H1 (cell line): ENCODE measurements around the gene SMIM29. TPM values are rescaled to one million over a fixed set of nuclear protein-coding genes. Genes with fewer than 3 reads are reported as not detected.
A peak's percentile ranks its signal among the peaks of the same experiment; 100 is the strongest.

Experiments
- CTCF ChIA-PET: fragments of 300-600 bp; sonication (Branson Sonifier 250); formaldehyde crosslinking; loops from one replicate; lab custom pipeline; 2021; ENCODE audit not compliant: partially characterized antibody; lab: Charles Lee
- POLR2A ChIA-PET: fragments of 300-600 bp; sonication (Branson Sonifier 250); formaldehyde crosslinking; loops from one replicate; lab custom pipeline; 2021; ENCODE audit warnings: inconsistent platforms; ENCODE audit not compliant: partially characterized antibody; lab: Charles Lee
- DNase-seq, 2 experiments: peaks; one replicate each; pipeline versions ENCODE4 v3.0.0 to v3.0.0-alpha.2; 2010 to 2022; ENCODE audit warnings: low spot score in 2 of 2, low read depth in 1 of 2, mixed read lengths in 1 of 2
- FAIRE-seq: peaks from 2 replicates; lab custom pipeline; 2011; peaks lifted over from hg19 to GRCh38; lab: Jason Lieb, UNC
- H2AFZ ChIP-seq: 2 replicates; pipeline ENCODE4 v1.8.1; 2012; ENCODE audit warnings: low read length, inconsistent platforms
- H2AK5ac ChIP-seq: 2 replicates; pipeline ENCODE4 v1.6.1; 2013; ENCODE audit warnings: low read depth, low read length
- H2BK120ac ChIP-seq: replicated peaks from 2 replicates; pipeline ENCODE3; 2013; ENCODE audit warnings: low read depth, low read length, inconsistent platforms
- H2BK12ac ChIP-seq: 2 replicates; pipeline ENCODE4 v1.6.1; 2013; ENCODE audit warnings: low read depth, low read length
- H2BK15ac ChIP-seq: 2 replicates; pipeline ENCODE4 v1.6.1; 2013; ENCODE audit warnings: low read length
- H2BK20ac ChIP-seq: 2 replicates; pipeline ENCODE4 v1.6.1; 2013; ENCODE audit warnings: low read length
- H2BK5ac ChIP-seq: 2 replicates; pipeline ENCODE4 v1.6.1; 2013; ENCODE audit warnings: low read depth, low read length
- H3K14ac ChIP-seq: 2 replicates; pipeline ENCODE4 v1.6.1; 2013; ENCODE audit warnings: inconsistent platforms; ENCODE audit not compliant: insufficient read length
- H3K18ac ChIP-seq: 2 replicates; pipeline ENCODE4 v1.6.1; 2013; ENCODE audit warnings: low read length; ENCODE audit errors: extremely low read depth
- H3K23ac ChIP-seq: 2 replicates; pipeline ENCODE4 v1.6.1; 2013; ENCODE audit warnings: inconsistent platforms; ENCODE audit not compliant: insufficient read length
- H3K23me2 ChIP-seq: 2 replicates; pipeline ENCODE4 v1.6.1; 2013; ENCODE audit warnings: low read depth, low read length
- H3K27ac ChIP-seq: 2 replicates; pipeline ENCODE4 v1.6.1; 2011; ENCODE audit warnings: low read depth, low read length, inconsistent platforms
- H3K27me3 ChIP-seq, 4 experiments: replicated peaks in 1 of 4; 1 replicate in 1 of 4; 2 replicates in 3 of 4; pipeline versions ENCODE4 v1.6.1 to v1.8.1; 2011 to 2013; ENCODE audit warnings: low read length in 3 of 4, mild to moderate bottlenecking in 3 of 4, inconsistent platforms in 2 of 4, mixed read lengths in 2 of 4, moderate library complexity in 1 of 4; ENCODE audit not compliant: control insufficient read depth in 3 of 4, insufficient read depth in 3 of 4; ENCODE audit errors: extremely low read depth in 1 of 4
- H3K36me3 ChIP-seq, 4 experiments: 2 replicates each; pipeline versions ENCODE4 v1.6.1 to v1.8.1; 2011 to 2013; ENCODE audit warnings: mild to moderate bottlenecking in 4 of 4, low read length in 3 of 4, moderate library complexity in 2 of 4, control low read depth in 1 of 4, inconsistent platforms in 1 of 4; ENCODE audit not compliant: insufficient read depth in 4 of 4, control insufficient read depth in 2 of 4
- H3K4ac ChIP-seq: replicated peaks from 2 replicates; pipeline ENCODE3; 2013; ENCODE audit warnings: low read length, low read depth, mixed read lengths, inconsistent platforms; ENCODE audit not compliant: insufficient read length
- H3K4me1 ChIP-seq, 4 experiments: replicated peaks in 1 of 4; 1 replicate in 1 of 4; 2 replicates in 3 of 4; pipeline versions ENCODE4 v1.6.1 to v1.8.1; 2011 to 2013; ENCODE audit warnings: low read length in 3 of 4, inconsistent platforms in 2 of 4, mixed read lengths in 1 of 4; ENCODE audit not compliant: insufficient read depth in 4 of 4, control insufficient read depth in 3 of 4
- H3K4me2 ChIP-seq, 2 experiments: 2 replicates each; pipeline versions ENCODE4 v1.6.1 to v1.8.1; 2011 to 2013; ENCODE audit warnings: low read depth in 2 of 2, low read length in 2 of 2, control low read depth in 1 of 2, inconsistent platforms in 1 of 2, mild to moderate bottlenecking in 1 of 2; ENCODE audit not compliant: insufficient read depth in 1 of 2
- H3K4me3 ChIP-seq, 4 experiments: fragments of 200-600, 300-600 bp in 1 of 4; sonication (generic), shearing (Covaris generic), sonication (Bioruptor Twin) in 1 of 4; 2 replicates each; pipeline versions ENCODE4 v1.5.1 to v1.8.1; 2011 to 2016; ENCODE audit warnings: low read length in 4 of 4, low read depth in 3 of 4, control low read depth in 2 of 4, inconsistent platforms in 2 of 4, mild to moderate bottlenecking in 2 of 4, mixed read lengths in 1 of 4, moderate library complexity in 1 of 4; ENCODE audit not compliant: insufficient read depth in 2 of 4; ENCODE audit errors: extremely low read depth in 1 of 4
- H3K56ac ChIP-seq: replicated peaks from 2 replicates; pipeline ENCODE3; 2013; ENCODE audit warnings: low read depth, mild to moderate bottlenecking, mixed read lengths, low read length, inconsistent platforms; ENCODE audit not compliant: insufficient read length
- H3K79me1 ChIP-seq: 2 replicates; pipeline ENCODE4 v1.6.1; 2013; ENCODE audit warnings: low read depth, low read length, control low read depth
- H3K79me2 ChIP-seq, 2 experiments: 2 replicates each; pipeline versions ENCODE4 v1.6.1 to v1.8.1; 2012 to 2013; ENCODE audit warnings: low read length in 2 of 2, mild to moderate bottlenecking in 2 of 2, inconsistent platforms in 1 of 2; ENCODE audit not compliant: insufficient read depth in 2 of 2, control insufficient read depth in 1 of 2
- H3K9ac ChIP-seq, 4 experiments: replicated peaks in 1 of 4; 1 replicate in 1 of 4; 2 replicates in 3 of 4; pipeline versions ENCODE4 v1.6.1 to v1.8.1; 2011 to 2013; ENCODE audit warnings: low read depth in 3 of 4, low read length in 3 of 4, control low read depth in 2 of 4, mild to moderate bottlenecking in 2 of 4, moderate library complexity in 2 of 4, inconsistent platforms in 1 of 4; ENCODE audit errors: extremely low read depth in 1 of 4
- H3K9me3 ChIP-seq, 2 experiments: 2 replicates each; pipeline versions ENCODE4 v1.6.1 to v1.8.1; 2012 to 2013; ENCODE audit warnings: mild to moderate bottlenecking in 2 of 2, moderate library complexity in 2 of 2, control low read depth in 1 of 2, inconsistent platforms in 1 of 2, low read depth in 1 of 2, low read length in 1 of 2, mixed read lengths in 1 of 2; ENCODE audit not compliant: insufficient read depth in 2 of 2
- H4K20me1 ChIP-seq, 2 experiments: replicated peaks in 1 of 2; 2 replicates each; pipeline versions ENCODE3 to v1.8.1; 2011 to 2013; ENCODE audit warnings: inconsistent platforms in 2 of 2, low read length in 2 of 2, mild to moderate bottlenecking in 1 of 2; ENCODE audit not compliant: insufficient read depth in 2 of 2, control insufficient read depth in 1 of 2
- H4K5ac ChIP-seq: 2 replicates; pipeline ENCODE4 v1.6.1; 2013; ENCODE audit warnings: low read length, low read depth, mixed read lengths, inconsistent platforms; ENCODE audit not compliant: insufficient read length
- H4K8ac ChIP-seq: 2 replicates; pipeline ENCODE4 v1.8.0; 2013; ENCODE audit warnings: mild to moderate bottlenecking, moderate library complexity, low read length, inconsistent platforms; ENCODE audit not compliant: insufficient read depth; ENCODE audit errors: extremely low read depth
- H4K91ac ChIP-seq: replicated peaks from 2 replicates; pipeline ENCODE3; 2013; ENCODE audit warnings: low read length, mixed read lengths, inconsistent platforms; ENCODE audit not compliant: insufficient read length
- BRCA1 ChIP-seq: IDR thresholded peaks from 2 replicates; pipeline ENCODE4 v1.6.1; 2012; ENCODE audit warnings: low read depth, low read length, improper control_type of control experiment
- CHD2 ChIP-seq: IDR thresholded peaks from 2 replicates; pipeline ENCODE4 v1.6.1; 2012; ENCODE audit warnings: low read length, improper control_type of control experiment
- CREB1 ChIP-seq: IDR thresholded peaks from 2 replicates; pipeline ENCODE4 v1.6.1; 2012; ENCODE audit warnings: inconsistent platforms
- GTF2F1 ChIP-seq: IDR thresholded peaks from 2 replicates; pipeline ENCODE4 v1.6.1; 2012; ENCODE audit warnings: low read depth, low read length, improper control_type of control experiment, borderline replicate concordance
- POLR2A ChIP-seq, 2 experiments: IDR thresholded peaks; 1 replicate in 1 of 2; 2 replicates in 1 of 2; pipeline ENCODE4 v1.6.1; 2011; ENCODE audit warnings: low read depth in 2 of 2, low read length in 2 of 2, mild to moderate bottlenecking in 2 of 2; ENCODE audit errors: control extremely low read depth in 1 of 2
- RAD21 ChIP-seq, 2 experiments: IDR thresholded peaks in 1 of 2; conservative IDR thresholded peaks in 1 of 2; 2 replicates each; pipeline ENCODE4 v1.6.1; 2011; ENCODE audit warnings: low read depth in 2 of 2, low read length in 2 of 2, improper control_type of control experiment in 1 of 2, inconsistent platforms in 1 of 2, mild to moderate bottlenecking in 1 of 2, moderate library complexity in 1 of 2
- SP1 ChIP-seq: IDR thresholded peaks from 2 replicates; pipeline ENCODE4 v1.6.1; 2011; ENCODE audit warnings: low read depth, low read length
- SP4 ChIP-seq: IDR thresholded peaks from 2 replicates; pipeline ENCODE4 v1.6.1; 2012; ENCODE audit warnings: low read length, inconsistent platforms
- SRF ChIP-seq: IDR thresholded peaks from 2 replicates; pipeline ENCODE4 v1.6.1; 2011; ENCODE audit warnings: mild to moderate bottlenecking, low read depth, low read length, moderate library complexity
- TBP ChIP-seq: IDR thresholded peaks from 2 replicates; pipeline ENCODE4 v1.6.1; 2011; ENCODE audit warnings: low read depth, low read length, improper control_type of control experiment
- TEAD4 ChIP-seq: IDR thresholded peaks from 2 replicates; pipeline ENCODE4 v1.6.1; 2012; ENCODE audit warnings: low read depth, low read length, inconsistent platforms, mixed read lengths
- ZNF274 ChIP-seq: IDR thresholded peaks from 2 replicates; pipeline ENCODE4 v1.7.0; 2012; ENCODE audit warnings: low read length, borderline replicate concordance; ENCODE audit errors: extremely low read depth
- WGBS, 2 experiments: shearing (Covaris generic) in 1 of 2; methylation state at CpG; one replicate each; pipeline versions ENCODE4 v1.1.6 to v1.1.7; 2013 to 2015; ENCODE audit warnings: low lambda C conversion rate in 2 of 2, mixed read lengths in 2 of 2, inconsistent platforms in 1 of 2, low coverage in 1 of 2, missing lambda C conversion rate in 1 of 2; ENCODE audit not compliant: insufficient replicate concordance in 2 of 2, insufficient coverage in 1 of 2, insufficient read length in 1 of 2; ENCODE audit errors: extremely low coverage in 1 of 2, missing lambda C conversion rate in 1 of 2; 5-methylcytosine and 5-hydroxymethylcytosine counted together
- polyA plus RNA-seq, 7 experiments: library from polyadenylated mRNA; depleted of rRNA in 3 of 7; stranded (reverse) in 5 of 7; unstranded in 2 of 7; fragments of >200 nt in 5 of 7; fragments of 200-250 nt in 2 of 7; gene quantifications; 1 replicate in 5 of 7; 2 replicates in 1 of 7; 4 replicates in 1 of 7; pipeline versions ENCODE4 v1.2.1 to v1.2.3, GENCODE V29; 2011 to 2013; ENCODE audit warnings: missing spikeins in 2 of 7, mixed read lengths in 2 of 7
- total RNA-seq: library from RNA; stranded (reverse); fragmentation: NEBNext Ultra II Directional; extraction: Animal tissue kit (Norgen Biotek cat#: 25700); gene quantifications from 2 replicates; pipeline ENCODE4 v1.2.1, GENCODE V29; 2021

Gene SMIM29
- total and polyA plus RNA-seq, 2 of the 8 experiments (the other 6 are each of a cell fraction or from before 2014, with no cell fraction given), result 7.0 to 22.4 TPM

- H4K91ac ChIP-seq, result peak overlapping the region; percentile 56
- H2BK12ac ChIP-seq, result peak overlapping the region; percentile 95; the same call in 1 of the 2 replicates
- CTCF ChIA-PET, result interaction anchor here (1.9 kb wide), 1 partner anchor 38 kb away, joined by 17 read pairs; no protein-coding TSS in a partner anchor
- peak overlapping the region; percentile 81 to 88 (median 86) for H3K4me3 ChIP-seq
- peaks cover 0 to 28% (median 21%) of the 10 kb centered on the region in 4 experiments; a peak in 6 of 7 replicates for H3K4me1 ChIP-seq
- H3K23ac ChIP-seq, result no peak overlapping the region
- H2BK20ac ChIP-seq, result no peak overlapping the region
- no peak overlapping the region for H3K14ac ChIP-seq
- H3K9me3 ChIP-seq, result no peaks in the 10 kb centered on the region
- peak overlapping the region; percentile 91 for H3K56ac ChIP-seq
- peaks cover 6% of the 10 kb centered on the region for H3K79me1 ChIP-seq
- H3K27me3 ChIP-seq, result no peaks in the 10 kb centered on the region
- peak overlapping the region; percentile 6 for H3K4ac ChIP-seq
- peaks cover 12% of the 10 kb centered on the region for H3K23me2 ChIP-seq
- FAIRE-seq (no peak), DNase-seq (peak in 1 of 2 experiments; percentile 90)
- peaks cover 3 to 21% (median 12%) of the 10 kb centered on the region in 4 experiments; a peak in 7 of 8 replicates for H3K36me3 ChIP-seq
- peak overlapping the region; percentile 98 for H3K18ac ChIP-seq
- H3K9ac ChIP-seq, result peak overlapping the region; percentile 90 to 98 (median 94)
- peak overlapping the region; percentile 100 for H4K8ac ChIP-seq
- H2AK5ac ChIP-seq, result peak overlapping the region; percentile 99; the same call in 1 of the 2 replicates
- H3K4me2 ChIP-seq, result peak overlapping the region; percentile 84 to 87
- 1% methylated on average over 25 of the region's 75 CpGs; no CpG with 5 or more reads in 1 of the 2 experiments for WGBS, 2 experiments
- H2BK120ac ChIP-seq, result peak overlapping the region; percentile 2
- peaks cover 29 to 39% of the 10 kb centered on the region in 2 experiments for H3K79me2 ChIP-seq
- POLR2A ChIA-PET, result interaction anchor here (1.1 to 5.1 kb wide), 11 partner anchors 10 to 227 kb away, joined by 3 to 144 read pairs (median 10); partner anchors contain the start of genes GRM4, RPS10 and SMIM29
- no peak overlapping the region for H2AFZ ChIP-seq
- no peak overlapping the region for H2BK15ac ChIP-seq
- peak overlapping the region; percentile 99 for H2BK5ac ChIP-seq
- H4K5ac ChIP-seq, result peak overlapping the region; percentile 25
- peaks cover 21 to 23% of the 10 kb centered on the region in 2 experiments for H4K20me1 ChIP-seq
- H3K27ac ChIP-seq, result peak overlapping the region; percentile 99
- TF ChIP-seq RAD21 (IDR thresholded peaks at IDR 0.05 in 1 of 2, conservative IDR thresholded peaks at IDR 0.05 in 1 of 2; ENCODE audit: low read depth in 2 of 2, low read length in 2 of 2) (peak; percentile 2 to 23; a peak in 1 of 4 replicates), SP1 (no peak), SRF (no peak), ZNF274 (no peak), CHD2 (no peak), BRCA1 (no peak), POLR2A (IDR thresholded peaks at IDR 0.05; ENCODE audit: control extremely low read depth in 1 of 2, low read depth in 2 of 2, low read length in 2 of 2) (peak in 1 of 2 experiments; percentile 92; a peak in 2 of 3 replicates), TEAD4 (peak; percentile 97), TBP (peak; percentile 73), SP4 (0 out of 2 replicates have a peak, but pooled peaks have one; percentile 7), CREB1 (peak; percentile 45), GTF2F1 (no peak)
Observed at GRCh38 chr6:34235307-34236130, 13.3 kb downstream of the SMIM29 start.
